ENCODE results near the gene ELAVL2. TPM values are rescaled to one million over a fixed set of nuclear protein-coding genes. Genes with fewer than 3 reads are reported as not detected.

ELAVL2 gene
- polyA plus RNA-seq, 2 of the 4 experiments (the other 2 are of a cell fraction), result 0.03 to 0.13 TPM

- no peak for FAIRE-seq
- ChIA-PET CTCF (no interaction called here), POLR2A (no interaction called here)
- H3K27ac ChIP-seq, result no peak overlapping the region
- H3K4me1 ChIP-seq, result no peaks in the 10 kb centered on the region
- TF ChIP-seq EHMT2 (IDR thresholded peaks at IDR 0.05; ENCODE audit: low read depth), result no peak
- no peak overlapping the region for H3K4me3 ChIP-seq
- no peaks in the 10 kb centered on the region for H3K9me3 ChIP-seq
- no peak for ATAC-seq
- 0% methylated on average over 2 of the region's 2 CpGs for WGBS (ENCODE audit: missing lambda C conversion rate)
- no peak overlapping the region for H3K4me2 ChIP-seq
- DNase-seq (ENCODE audit: low read depth in 1 of 2, low spot score in 1 of 2), result no peak
Observed at GRCh38 chr9:23746317-23746716, 79.7 kb downstream of the ELAVL2 start.

- no peak for DNase-seq (ENCODE audit: low read depth in 1 of 2, low spot score in 1 of 2)
- no peak overlapping the region for H3K4me2 ChIP-seq
- H3K4me3 ChIP-seq, result no peak overlapping the region
- no peak overlapping the region for H3K27ac ChIP-seq
- WGBS (ENCODE audit: missing lambda C conversion rate), result 5% methylated on average over 3 of the region's 3 CpGs
- POLR2A ChIA-PET, result no interaction called here
- no peak for ATAC-seq
- CTCF ChIA-PET, result no interaction called here
- TF ChIP-seq POLR2A (IDR thresholded peaks at IDR 0.05; ENCODE audit: low read length), result no peak
- TF ChIP-seq ZFP36 (IDR thresholded peaks at IDR 0.05; ENCODE audit: borderline replicate concordance, partially characterized antibody), result no peak
- no peak for TF ChIP-seq RARB (CRISPR knock-in tag; IDR thresholded peaks at IDR 0.05)
- no peak for TF ChIP-seq RAD21 (conservative IDR thresholded peaks at IDR 0.05 in 1 of 2, IDR thresholded peaks at IDR 0.05 in 1 of 2)
- TF ChIP-seq CHD2 (IDR thresholded peaks at IDR 0.05; ENCODE audit: low read length, partially characterized antibody), result no peak
- no peak for TF ChIP-seq FOXS1 (CRISPR knock-in tag; IDR thresholded peaks at IDR 0.05)
- TF ChIP-seq E2F6 (IDR thresholded peaks at IDR 0.05; ENCODE audit: borderline replicate concordance, low read depth), result no peak
- no peak for TF ChIP-seq EHF (CRISPR knock-in tag; IDR thresholded peaks at IDR 0.05)
- no peak for TF ChIP-seq ELK1 (IDR thresholded peaks at IDR 0.05; ENCODE audit: low read depth, low read length)
- no peaks in the 10 kb centered on the region for H3K9me3 ChIP-seq
- no peaks in the 10 kb centered on the region for H3K4me1 ChIP-seq
- no peak for FAIRE-seq
Observed at GRCh38 chr9:23743036-23743435, 83.0 kb downstream of the ELAVL2 start.

GRCh38 chr9:23741351-23741750, 84.7 kb downstream of the ELAVL2 start:
- H3K9me3 ChIP-seq, result no peaks in the 10 kb centered on the region
- H3K27ac ChIP-seq, result no peak overlapping the region
- TF ChIP-seq NFE2L2 (conservative IDR thresholded peaks at IDR 0.05; ENCODE audit: low read length), result no peak
- no peak for TF ChIP-seq KDM1A (IDR thresholded peaks at IDR 0.05; ENCODE audit: low read depth)
- no peak for TF ChIP-seq TFCP2L1 (CRISPR knock-in tag; IDR thresholded peaks at IDR 0.05)
- no peak for TF ChIP-seq HES2 (IDR thresholded peaks at IDR 0.05)
- no peak for TF ChIP-seq FOSL2 (IDR thresholded peaks at IDR 0.05)
- TF ChIP-seq FOSL2 (CRISPR knock-in tag; IDR thresholded peaks at IDR 0.05), result no peak
- TF ChIP-seq POLR2A (IDR thresholded peaks at IDR 0.05; ENCODE audit: low read length), result no peak
- TF ChIP-seq ZSCAN20 (CRISPR knock-in tag; IDR thresholded peaks at IDR 0.05), result no peak
- no peak for ATAC-seq
- no peak overlapping the region for H3K4me2 ChIP-seq
- FAIRE-seq, result no peak
- ChIA-PET CTCF (no interaction called here), POLR2A (no interaction called here)
- DNase-seq (ENCODE audit: low read depth in 1 of 2, low spot score in 1 of 2), result no peak
- no peak overlapping the region for H3K4me3 ChIP-seq
- 0% methylated on average over 1 of the region's 1 CpG for WGBS (ENCODE audit: missing lambda C conversion rate)
- H3K4me1 ChIP-seq, result no peaks in the 10 kb centered on the region

- no peak for FAIRE-seq
Observed at GRCh38 chr9:23740531-23740930, 85.5 kb downstream of the ELAVL2 start.

More at GRCh38 chr9:23740531-23740930, 85.5 kb downstream of the ELAVL2 start:
- Histone ChIP-seq H3K4me3 (no peak overlapping the region), H3K4me1 (no peaks in the 10 kb centered on the region), H3K4me2 (no peak overlapping the region), H3K27ac (no peak overlapping the region), H3K9me3 (no peaks in the 10 kb centered on the region)
- DNase-seq (ENCODE audit: low read depth in 1 of 2, low spot score in 1 of 2) (no peak), ATAC-seq (no peak)
- CTCF ChIA-PET, result no interaction called here
- 5% methylated on average over 2 of the region's 2 CpGs for WGBS (ENCODE audit: missing lambda C conversion rate)
- POLR2A ChIA-PET, result no interaction called here
- TF ChIP-seq JUN (IDR thresholded peaks at IDR 0.05) (no peak), FOSB (CRISPR knock-in tag; IDR thresholded peaks at IDR 0.05) (no peak), ATOH8 (CRISPR knock-in tag; IDR thresholded peaks at IDR 0.05; ENCODE audit: low read depth) (no peak), EHF (CRISPR knock-in tag; IDR thresholded peaks at IDR 0.05) (no peak), EP300 (IDR thresholded peaks at IDR 0.05) (no peak), HDAC2 (IDR thresholded peaks at IDR 0.05) (no peak)
